GM19452 (cell line): ENCODE data around the gene CASP2.
A peak's percentile ranks its signal among the peaks of the same experiment; 100 is the strongest.

Source experiments
- ATAC-seq: cut with Tn5 transposase; IDR thresholded peaks from one replicate; pipeline ENCODE4 v1.9.1; 2021; ENCODE audit not compliant: unreplicated experiment

CASP2 gene

DNA sequence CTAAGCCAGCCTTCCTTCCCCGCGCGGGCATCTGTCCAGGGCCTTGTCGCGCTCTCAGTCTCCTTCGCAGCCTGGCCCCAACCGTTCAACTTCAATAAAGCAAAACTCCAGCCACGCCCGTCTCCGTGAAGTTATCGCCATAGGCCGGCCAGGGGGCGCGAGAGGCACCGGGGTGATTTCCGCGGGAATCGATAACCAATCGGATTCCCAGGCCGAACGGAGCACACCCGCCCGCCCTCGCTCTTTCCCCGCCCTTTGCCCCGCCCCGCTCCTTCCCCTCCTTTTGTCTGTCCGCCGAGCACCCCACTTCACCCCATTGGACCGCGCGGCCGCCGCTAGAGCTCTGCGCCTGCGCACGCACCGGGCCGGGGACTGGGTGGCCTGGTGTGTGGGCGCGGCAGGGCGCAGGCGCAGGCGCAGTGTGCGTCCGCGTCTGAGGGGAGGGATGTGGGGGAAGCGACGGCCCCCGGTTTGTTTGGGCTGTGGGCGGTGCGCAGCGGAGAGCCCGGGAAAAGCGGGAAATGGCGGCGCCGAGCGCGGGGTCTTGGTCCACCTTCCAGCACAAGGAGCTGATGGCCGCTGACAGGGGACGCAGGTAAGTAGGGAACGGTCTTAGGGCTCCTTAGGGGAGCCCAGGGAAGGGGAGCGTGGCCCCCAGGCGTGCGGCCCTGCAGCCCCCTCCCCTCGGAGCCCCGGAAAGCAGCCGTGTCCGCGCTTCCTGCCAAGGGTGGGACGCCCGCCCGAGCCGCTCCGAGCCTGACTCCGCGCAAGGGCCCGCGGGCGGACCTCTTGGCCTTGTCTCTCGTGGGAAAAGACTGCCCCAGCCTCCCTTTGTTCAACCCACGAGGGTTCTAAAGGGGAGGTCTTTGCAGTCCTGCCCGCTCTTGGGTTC lies at the start of gene CASP2:
Gene CASP2 (plus strand): TSS at position 417 of the 892 bp plus-strand sequence. CDS start 105 bp downstream, at position 522.
- ATAC-seq, result peak; percentile 94

GRCh38 chr7:143239813-143240212 lies 48.3 kb upstream of the CASP2 start:
- no peak for ATAC-seq

DNA sequence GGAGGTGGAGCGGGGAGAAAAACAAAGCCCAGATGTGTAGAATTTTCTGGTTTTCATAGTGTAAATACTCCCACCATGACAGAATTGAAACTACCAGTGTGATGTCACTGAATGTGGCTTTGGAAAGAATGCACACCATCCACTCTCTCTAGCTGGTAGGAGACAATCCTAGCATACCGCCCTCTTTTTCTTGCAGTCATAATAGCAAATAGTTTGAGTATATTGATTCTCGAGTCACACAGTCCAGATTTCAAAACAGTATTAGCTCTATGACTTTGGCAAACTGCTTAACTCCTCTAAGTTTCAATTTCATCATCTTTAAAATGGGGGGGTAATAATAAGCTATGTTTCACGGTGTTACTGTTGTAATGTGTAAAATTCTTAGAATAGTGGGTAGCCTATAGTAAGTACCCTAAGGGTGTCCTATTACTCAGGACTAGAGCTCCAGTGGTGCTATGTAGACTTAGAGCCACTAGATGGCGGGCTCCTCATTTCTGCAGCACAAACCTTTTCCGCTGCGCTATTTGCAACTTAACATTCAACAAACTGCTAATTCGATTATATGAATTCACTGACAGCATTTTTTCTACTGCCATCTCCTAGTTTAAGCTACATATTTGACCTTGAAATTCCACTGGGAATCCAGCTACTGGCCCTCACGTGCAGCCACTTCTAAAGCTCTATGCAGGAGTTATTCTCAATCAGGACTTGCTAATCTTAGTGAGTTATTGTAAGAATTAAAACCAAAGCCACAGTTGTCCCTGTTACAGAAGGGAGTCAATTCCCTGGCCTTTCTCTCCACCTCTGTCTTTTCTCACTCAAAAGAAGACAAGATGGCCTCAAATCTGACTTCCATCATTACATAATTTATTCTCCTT lies 47.6 kb upstream of the CASP2 start:
- peak; percentile 90 for ATAC-seq

DNA sequence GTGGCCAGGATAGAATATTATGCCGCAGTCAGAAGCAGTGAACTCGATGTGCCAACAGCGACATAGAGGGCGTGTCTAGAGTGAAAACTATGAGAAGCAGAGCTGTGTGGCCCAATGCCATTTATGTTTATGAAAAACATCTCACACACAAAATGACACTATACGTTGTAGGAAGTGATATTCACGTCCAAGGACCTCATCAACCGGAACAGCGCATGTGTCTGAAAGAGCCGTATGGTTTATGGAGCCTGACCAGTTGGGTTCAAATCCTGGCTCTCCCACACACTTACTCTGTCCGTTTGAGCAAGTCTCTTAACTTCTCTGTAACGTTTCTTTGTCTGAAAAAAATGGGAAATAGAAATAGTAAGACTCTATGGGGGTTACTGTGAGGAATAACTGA lies 45.8 kb upstream of the CASP2 start:
- ATAC-seq, result no peak

- no peak for ATAC-seq
Observed at GRCh38 chr7:143243111-143243510, 45.0 kb upstream of the CASP2 start.

DNA sequence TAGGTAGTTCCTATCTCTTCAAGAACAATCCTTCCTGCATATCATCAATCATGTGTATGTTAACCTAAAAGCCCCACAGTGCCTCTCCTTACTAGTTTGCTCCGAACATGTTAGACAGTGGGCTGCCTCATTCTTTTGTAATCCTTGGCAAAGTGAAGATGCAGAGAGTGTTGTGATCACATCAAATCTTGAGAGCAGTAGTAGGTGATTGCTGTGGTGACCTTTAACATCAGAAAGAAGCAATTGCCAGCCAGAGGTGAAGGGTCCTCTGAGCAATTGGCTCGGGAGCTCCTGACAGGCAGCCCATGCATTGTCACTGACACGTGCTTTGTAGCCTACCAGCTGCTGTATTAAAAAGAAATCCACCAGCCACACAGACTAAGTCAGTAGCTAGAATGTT lies 44.5 kb upstream of the CASP2 start:
- no peak for ATAC-seq

GRCh38 chr7:143244321-143244720 lies 43.8 kb upstream of the CASP2 start:
- no peak for ATAC-seq

DNA sequence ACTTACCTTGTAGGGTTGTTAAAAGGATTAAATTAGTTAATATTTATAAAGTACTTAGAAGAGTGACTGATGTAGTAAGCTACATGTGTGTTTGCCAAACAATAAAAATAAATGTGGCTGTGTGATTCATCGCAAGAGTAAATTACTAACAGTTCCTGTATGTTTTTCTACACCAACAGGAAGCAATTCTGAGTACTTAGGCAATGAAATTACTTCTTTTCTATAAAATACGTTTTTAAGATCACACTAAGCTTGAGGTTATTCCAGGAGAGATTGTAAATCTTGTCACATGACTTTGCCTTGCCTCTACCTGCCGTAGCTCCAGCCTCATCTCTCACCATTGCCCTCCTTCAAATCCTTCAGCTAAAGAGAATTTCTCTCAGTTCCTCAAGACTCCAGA lies 43.0 kb upstream of the CASP2 start:
- no peak for ATAC-seq

DNA sequence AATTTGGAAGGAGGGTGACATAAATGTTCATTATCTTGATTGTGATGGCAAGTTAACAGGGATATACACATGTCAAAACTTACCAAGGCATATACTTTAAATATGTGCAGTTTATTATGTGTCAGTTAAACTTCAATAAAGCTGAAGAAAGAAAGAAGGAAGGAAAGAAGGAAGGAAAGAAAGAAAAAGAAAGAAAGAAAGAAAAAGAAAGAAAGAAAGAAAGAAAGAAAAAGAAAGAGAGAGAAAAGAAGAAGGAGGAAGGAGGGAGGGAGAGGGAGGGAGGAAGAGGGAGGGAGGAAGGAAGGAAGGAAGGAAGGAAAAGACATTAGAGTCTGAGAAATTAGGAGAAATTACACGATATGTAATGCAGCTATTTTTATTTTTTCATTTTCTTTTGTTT lies 40.8 kb upstream of the CASP2 start:
- ATAC-seq, result no peak

- no peak for ATAC-seq
Observed at GRCh38 chr7:143248761-143249354, 39.3 kb upstream of the CASP2 start.

DNA sequence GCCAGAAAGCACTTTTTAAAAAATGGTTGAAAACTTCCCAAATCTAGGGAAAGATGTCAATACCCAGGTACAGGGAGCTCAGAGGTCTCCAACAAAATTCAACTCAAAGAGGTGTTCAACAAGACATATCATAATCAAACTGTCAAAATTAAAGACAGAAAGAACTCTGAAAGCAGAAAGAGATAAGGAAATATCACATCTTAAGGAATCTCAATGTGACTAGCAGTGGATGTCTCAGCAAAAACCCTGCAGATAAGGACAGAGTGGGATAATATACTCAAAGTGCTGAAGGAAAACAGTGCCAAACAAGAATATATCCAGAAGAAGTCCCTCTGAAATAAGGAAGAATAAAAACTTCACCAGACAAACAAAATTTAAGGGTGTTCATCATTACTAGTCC lies 38.0 kb upstream of the CASP2 start:
- no peak for ATAC-seq

- no peak for ATAC-seq
Observed at GRCh38 chr7:143250822-143251221, 37.3 kb upstream of the CASP2 start.

DNA sequence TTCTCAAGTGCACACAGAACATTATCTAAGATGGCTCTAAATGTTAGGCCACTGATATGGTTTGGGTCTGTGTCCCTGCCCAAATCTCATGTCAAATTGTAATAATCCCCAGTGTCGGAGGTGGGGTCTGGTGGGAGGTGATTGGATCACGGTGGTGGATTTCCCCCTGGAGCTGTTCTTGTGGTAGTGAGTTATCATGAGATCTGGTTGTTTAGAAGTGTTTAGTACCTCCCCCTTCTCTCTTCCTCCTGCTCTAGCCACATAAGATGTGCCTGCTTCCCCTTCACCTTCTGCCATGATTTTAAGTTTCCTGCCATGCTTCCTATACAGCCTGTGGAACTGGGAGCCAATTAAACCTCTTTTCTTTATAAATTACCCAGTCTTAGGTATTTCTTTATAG lies 36.1 kb upstream of the CASP2 start:
- no peak for ATAC-seq

- no peak for ATAC-seq
Observed at GRCh38 chr7:143255564-143255963, 32.6 kb upstream of the CASP2 start.

DNA sequence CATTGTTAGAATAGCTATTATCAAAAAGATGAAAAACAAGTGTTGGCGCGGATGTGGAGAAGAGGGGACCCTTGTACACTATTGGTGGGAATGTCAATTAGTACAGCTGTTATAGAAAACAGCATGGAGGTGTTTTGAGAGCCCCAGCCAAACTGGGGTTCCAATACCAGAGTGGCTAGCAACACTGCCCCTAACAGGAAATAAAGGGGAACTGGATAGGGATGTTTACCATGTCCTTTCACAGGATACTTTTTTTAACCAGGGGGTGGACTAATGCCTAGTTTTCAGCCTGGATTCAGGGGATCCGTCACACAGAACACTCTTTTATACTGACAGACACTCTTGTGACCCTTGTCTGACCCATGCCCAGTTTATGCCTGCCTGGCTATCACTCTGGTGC lies 31.8 kb upstream of the CASP2 start:
- ATAC-seq, result no peak

DNA sequence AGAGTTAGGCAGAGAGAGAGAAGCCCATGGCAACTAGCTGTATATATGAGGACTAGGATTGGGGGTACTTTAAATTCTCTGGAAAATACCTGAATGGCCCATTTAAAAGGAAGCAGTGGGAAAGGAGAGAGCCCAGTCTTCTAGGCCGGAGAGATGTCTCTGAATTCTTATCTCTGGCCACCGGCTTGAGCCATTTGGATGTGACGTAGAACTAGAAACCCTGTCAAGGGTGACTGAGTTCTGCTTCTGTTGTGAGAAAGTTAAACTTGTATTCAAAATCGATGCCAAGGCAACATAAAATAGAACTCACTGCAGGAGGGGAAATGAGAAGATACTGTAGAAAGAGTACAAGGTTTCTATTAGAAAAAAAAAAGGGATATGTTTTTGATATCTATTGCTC lies 31.2 kb upstream of the CASP2 start:
- ATAC-seq, result peak; percentile 90

DNA sequence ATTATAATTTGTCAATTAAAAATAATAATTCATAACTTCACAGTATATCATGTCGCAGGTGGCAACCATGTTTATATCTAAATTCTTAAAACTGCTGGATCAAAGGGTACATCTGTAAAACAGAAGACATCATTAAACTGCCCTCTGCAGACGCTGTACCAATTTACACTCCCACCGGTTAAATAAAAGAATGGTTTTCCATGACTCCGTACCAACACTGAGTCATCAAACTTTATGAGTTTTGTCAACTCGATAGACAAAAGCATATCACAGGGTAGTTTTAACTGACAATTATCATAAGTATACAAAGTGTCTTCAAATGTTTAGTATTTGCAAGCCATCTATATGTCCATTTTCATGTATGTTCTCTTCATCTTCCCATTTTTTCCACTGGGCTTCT lies 30.6 kb upstream of the CASP2 start:
- ATAC-seq, result no peak

- ATAC-seq, result no peak
Observed at GRCh38 chr7:143258831-143259230, 29.3 kb upstream of the CASP2 start.

GRCh38 chr7:143259765-143260164 lies 28.4 kb upstream of the CASP2 start:
- no peak for ATAC-seq

DNA sequence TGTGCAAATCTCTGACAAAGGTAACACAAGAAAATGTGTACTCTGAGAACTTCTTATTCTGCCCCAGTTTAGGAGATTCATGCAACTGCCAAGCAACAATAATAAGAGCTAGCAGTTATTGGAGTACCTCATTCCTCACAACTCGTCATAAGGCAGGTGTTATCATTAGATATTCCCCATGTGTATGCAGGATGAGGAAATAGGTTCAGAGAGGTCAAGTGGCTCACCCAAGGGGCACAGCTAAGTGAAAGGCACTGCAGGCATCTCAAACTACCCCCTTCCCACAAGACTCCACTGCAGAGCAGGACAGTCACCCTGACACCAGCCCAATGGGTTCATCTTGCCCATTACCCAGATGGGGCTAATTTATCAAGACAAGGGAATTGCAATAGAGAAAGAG lies 26.2 kb upstream of the CASP2 start:
- ATAC-seq, result no peak
